HepG2 (cell line): Measurements from ENCODE around the gene NT5C. TPM values are rescaled to one million over a fixed set of nuclear protein-coding genes. Genes with fewer than 3 reads are reported as not detected.

Experiments used
- CHD2 ChIP-seq: IDR thresholded peaks from 2 replicates; pipeline ENCODE4 v1.6.1; 2011; ENCODE audit warnings: low read depth, low read length, improper control_type of control experiment
- DNMT1 ChIP-seq: sonication (generic); formaldehyde crosslinking; IDR thresholded peaks from 2 replicates; pipeline ENCODE4 v1.5.1; 2020; ENCODE audit warnings: mild to moderate bottlenecking, missing genetic modification reagents
- FOXK1 ChIP-seq: sonication (generic); formaldehyde crosslinking; IDR thresholded peaks from 2 replicates; pipeline ENCODE4 v1.4.0; 2020; ENCODE audit warnings: low read depth, missing genetic modification reagents, borderline replicate concordance
- HNF4G ChIP-seq, 2 experiments: sonication (generic) in 1 of 2; formaldehyde crosslinking in 1 of 2; IDR thresholded peaks; 2 replicates each; pipeline versions ENCODE4 v1.4.0 to v1.6.1; 2011 to 2020; ENCODE audit warnings: borderline replicate concordance in 2 of 2, low read depth in 2 of 2, mild to moderate bottlenecking in 2 of 2, low read length in 1 of 2, missing genetic modification reagents in 1 of 2, moderate library complexity in 1 of 2
- HOXA5 ChIP-seq: sonication (generic); formaldehyde crosslinking; IDR thresholded peaks from 2 replicates; pipeline ENCODE4 v1.4.0; 2020; ENCODE audit warnings: missing genetic modification reagents
- JDP2 ChIP-seq: sonication (generic); formaldehyde crosslinking; IDR thresholded peaks from 2 replicates; pipeline ENCODE4 v1.8.1; 2022; ENCODE audit warnings: missing genetic modification reagents, borderline replicate concordance
- MAFG ChIP-seq: sonication (generic); formaldehyde crosslinking; IDR thresholded peaks from 2 replicates; pipeline ENCODE4 v1.5.1; 2020; ENCODE audit warnings: mild to moderate bottlenecking, missing genetic modification reagents
- MAFK ChIP-seq, 2 experiments: IDR thresholded peaks in 1 of 2; conservative IDR thresholded peaks in 1 of 2; 2 replicates each; pipeline ENCODE4 v1.6.1; 2011; ENCODE audit warnings: improper control_type of control experiment in 2 of 2, low read length in 2 of 2
- MIER3 ChIP-seq: IDR thresholded peaks from 2 replicates; pipeline ENCODE4 v1.6.1; 2016; ENCODE audit warnings: missing compliant biosample characterization, borderline replicate concordance
- NFKB2 ChIP-seq: sonication (generic); formaldehyde crosslinking; IDR thresholded peaks from 2 replicates; pipeline ENCODE4 v1.4.0; 2020; ENCODE audit warnings: missing genetic modification reagents, borderline replicate concordance
- NFRKB ChIP-seq: fragments of 450-650 bp; IDR thresholded peaks from 2 replicates; pipeline ENCODE4 v1.6.1; 2017
- SAFB2 ChIP-seq: sonication (generic); formaldehyde crosslinking; IDR thresholded peaks from 2 replicates; pipeline ENCODE4 v1.5.1; 2020; ENCODE audit warnings: missing genetic modification reagents, low read depth, mild to moderate bottlenecking, borderline replicate concordance
- ZMYM2 ChIP-seq: sonication (generic); formaldehyde crosslinking; IDR thresholded peaks from 2 replicates; pipeline ENCODE4 v1.8.0; 2022; ENCODE audit warnings: mild to moderate bottlenecking, missing genetic modification reagents
- ZNF263 ChIP-seq: sonication (generic); formaldehyde crosslinking; IDR thresholded peaks from 2 replicates; pipeline ENCODE4 v1.4.0; 2020; ENCODE audit warnings: missing genetic modification reagents
- ZNF296 ChIP-seq: sonication (generic); formaldehyde crosslinking; conservative IDR thresholded peaks from 2 replicates; pipeline ENCODE4 v1.5.0; 2020; ENCODE audit warnings: mild to moderate bottlenecking, missing genetic modification reagents
- polyA plus RNA-seq, 8 experiments: library from polyadenylated mRNA; depleted of rRNA in 3 of 8; stranded (reverse) in 7 of 8; unstranded in 1 of 8; fragments of >200 nt; fragmentation: Illumina TruSeq in 4 of 8; extraction: Trizol in 4 of 8; gene quantifications; 2 replicates each; pipeline versions ENCODE4 v1.2.1 to v1.2.3, GENCODE V29; 2011 to 2016; ENCODE audit warnings: low read depth in 4 of 8, missing spikeins in 1 of 8, mixed read lengths in 1 of 8; ENCODE audit not compliant: insufficient read depth in 1 of 8
- total RNA-seq, 5 experiments: library from RNA; depleted of rRNA; stranded (reverse); fragments of >200 nt; fragmentation: Illumina TruSeq; extraction: Trizol; gene quantifications; 2 replicates each; pipeline ENCODE4 v1.2.3, GENCODE V29; 2016; ENCODE audit warnings: low read depth in 1 of 5
- TF ChIP-seq, protein P1 (sequence below): IDR thresholded peaks from 2 replicates; pipeline ENCODE4 v1.6.1; 2016; ENCODE audit warnings: mild to moderate bottlenecking, missing biosample characterization, missing genetic modification reagents
- TF ChIP-seq, protein P2 (sequence below): sonication (generic); formaldehyde crosslinking; IDR thresholded peaks from 2 replicates; pipeline ENCODE4 v1.5.1; 2020; ENCODE audit warnings: mild to moderate bottlenecking, missing genetic modification reagents, borderline replicate concordance
- TF ChIP-seq, protein P3 (sequence below): sonication (generic); formaldehyde crosslinking; IDR thresholded peaks from 2 replicates; pipeline ENCODE4 v1.4.0; 2020; ENCODE audit warnings: missing genetic modification reagents
- TF ChIP-seq, protein P4 (sequence below): sonication (generic); formaldehyde crosslinking; IDR thresholded peaks from 2 replicates; pipeline ENCODE4 v1.4.0; 2020; ENCODE audit warnings: missing genetic modification reagents, low read depth, mild to moderate bottlenecking, borderline replicate concordance
- TF ChIP-seq, protein P5 (sequence below): IDR thresholded peaks from 2 replicates; pipeline ENCODE4 v1.6.1; 2012; ENCODE audit warnings: low read depth, low read length, improper control_type of control experiment
- TF ChIP-seq, protein P6 (sequence below): sonication (generic); formaldehyde crosslinking; conservative IDR thresholded peaks from 2 replicates; pipeline ENCODE4 v1.8.1; 2023; ENCODE audit warnings: missing genetic modification reagents

The NT5C gene
- total and polyA plus RNA-seq, 2 of the 13 experiments (the other 11 are each of a cell fraction or from before 2014, with no cell fraction given), result 42.8 to 48.6 TPM

DNA sequence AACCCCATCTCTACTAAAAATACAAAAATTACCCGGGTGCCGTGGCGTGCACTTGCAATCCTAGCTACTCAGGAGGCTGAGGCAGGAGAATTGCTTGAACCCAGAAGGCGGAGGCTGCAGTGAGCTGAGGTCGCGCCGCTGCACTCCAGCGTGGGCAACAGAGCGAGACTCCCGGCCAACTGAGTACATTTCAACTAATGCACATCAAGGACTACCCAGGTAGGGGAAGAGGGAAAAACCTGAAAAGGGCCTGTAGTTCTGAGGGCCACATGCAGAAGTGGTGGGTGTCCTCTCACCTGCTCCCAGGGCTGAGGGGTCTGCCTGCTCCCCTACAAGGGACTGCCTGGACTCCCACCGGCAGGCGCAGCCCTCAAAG is 44.4 kb downstream of the NT5C start (continued):
- TF ChIP-seq FOXK1 (CRISPR knock-in tag), result peak; percentile 6; the same call in 1 of the 2 replicates
- TF ChIP-seq JDP2 (CRISPR knock-in tag), result no peak
- TF ChIP-seq, protein P1, sequence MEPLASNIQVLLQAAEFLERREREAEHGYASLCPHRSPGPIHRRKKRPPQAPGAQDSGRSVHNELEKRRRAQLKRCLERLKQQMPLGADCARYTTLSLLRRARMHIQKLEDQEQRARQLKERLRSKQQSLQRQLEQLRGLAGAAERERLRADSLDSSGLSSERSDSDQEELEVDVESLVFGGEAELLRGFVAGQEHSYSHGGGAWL (CRISPR knock-in tag), result 0 out of 2 replicates have a peak, but pooled peaks have one; percentile 22
- no peak for TF ChIP-seq MIER3 (CRISPR knock-in tag)
- no peak for TF ChIP-seq HOXA5 (CRISPR knock-in tag)
- no peak for TF ChIP-seq CHD2
- TF ChIP-seq HNF4G (IDR thresholded peaks at IDR 0.05; ENCODE audit: borderline replicate concordance, low read depth, low read length), result no peak
- TF ChIP-seq HNF4G (CRISPR knock-in tag; IDR thresholded peaks at IDR 0.05; ENCODE audit: borderline replicate concordance, low read depth), result no peak
- TF ChIP-seq ZNF296 (CRISPR knock-in tag), result no peak
- no peak for TF ChIP-seq DNMT1 (CRISPR knock-in tag)
- TF ChIP-seq, protein P2, sequence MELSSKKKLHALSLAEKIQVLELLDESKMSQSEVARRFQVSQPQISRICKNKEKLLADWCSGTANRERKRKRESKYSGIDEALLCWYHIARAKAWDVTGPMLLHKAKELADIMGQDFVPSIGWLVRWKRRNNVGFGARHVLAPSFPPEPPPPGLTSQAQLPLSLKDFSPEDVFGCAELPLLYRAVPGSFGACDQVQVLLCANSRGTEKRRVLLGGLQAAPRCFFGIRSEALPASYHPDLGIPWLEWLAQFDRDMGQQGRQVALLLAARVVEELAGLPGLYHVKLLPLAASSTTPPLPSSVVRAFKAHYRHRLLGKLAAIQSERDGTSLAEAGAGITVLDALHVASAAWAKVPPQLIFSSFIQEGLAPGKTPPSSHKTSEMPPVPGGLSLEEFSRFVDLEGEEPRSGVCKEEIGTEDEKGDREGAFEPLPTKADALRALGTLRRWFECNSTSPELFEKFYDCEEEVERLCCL (CRISPR knock-in tag), result no peak
- peak; percentile 47; the same call in 1 of the 2 replicates for TF ChIP-seq ZMYM2 (CRISPR knock-in tag)
- TF ChIP-seq, protein P3, sequence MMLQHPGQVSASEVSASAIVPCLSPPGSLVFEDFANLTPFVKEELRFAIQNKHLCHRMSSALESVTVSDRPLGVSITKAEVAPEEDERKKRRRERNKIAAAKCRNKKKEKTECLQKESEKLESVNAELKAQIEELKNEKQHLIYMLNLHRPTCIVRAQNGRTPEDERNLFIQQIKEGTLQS (CRISPR knock-in tag), result no peak
- TF ChIP-seq ZNF263, result no peak
- no peak for TF ChIP-seq MAFG
- TF ChIP-seq SAFB2 (CRISPR knock-in tag), result no peak
- TF ChIP-seq MAFK (conservative IDR thresholded peaks at IDR 0.05 in 1 of 2, IDR thresholded peaks at IDR 0.05 in 1 of 2; ENCODE audit: low read length in 2 of 2), result no peak
- TF ChIP-seq, protein P4, sequence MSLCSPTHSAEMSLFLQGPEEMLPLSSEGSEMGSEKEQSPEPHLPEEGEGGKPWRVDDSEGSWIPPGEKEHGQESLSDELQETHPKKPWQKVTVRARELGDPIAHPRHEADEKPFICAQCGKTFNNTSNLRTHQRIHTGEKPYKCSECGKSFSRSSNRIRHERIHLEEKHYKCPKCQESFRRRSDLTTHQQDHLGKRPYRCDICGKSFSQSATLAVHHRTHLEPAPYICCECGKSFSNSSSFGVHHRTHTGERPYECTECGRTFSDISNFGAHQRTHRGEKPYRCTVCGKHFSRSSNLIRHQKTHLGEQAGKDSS, result peak; percentile 12; the same call in 1 of the 2 replicates
- no peak for TF ChIP-seq NFRKB
- no peak for TF ChIP-seq NFKB2 (CRISPR knock-in tag)
- TF ChIP-seq, protein P5, sequence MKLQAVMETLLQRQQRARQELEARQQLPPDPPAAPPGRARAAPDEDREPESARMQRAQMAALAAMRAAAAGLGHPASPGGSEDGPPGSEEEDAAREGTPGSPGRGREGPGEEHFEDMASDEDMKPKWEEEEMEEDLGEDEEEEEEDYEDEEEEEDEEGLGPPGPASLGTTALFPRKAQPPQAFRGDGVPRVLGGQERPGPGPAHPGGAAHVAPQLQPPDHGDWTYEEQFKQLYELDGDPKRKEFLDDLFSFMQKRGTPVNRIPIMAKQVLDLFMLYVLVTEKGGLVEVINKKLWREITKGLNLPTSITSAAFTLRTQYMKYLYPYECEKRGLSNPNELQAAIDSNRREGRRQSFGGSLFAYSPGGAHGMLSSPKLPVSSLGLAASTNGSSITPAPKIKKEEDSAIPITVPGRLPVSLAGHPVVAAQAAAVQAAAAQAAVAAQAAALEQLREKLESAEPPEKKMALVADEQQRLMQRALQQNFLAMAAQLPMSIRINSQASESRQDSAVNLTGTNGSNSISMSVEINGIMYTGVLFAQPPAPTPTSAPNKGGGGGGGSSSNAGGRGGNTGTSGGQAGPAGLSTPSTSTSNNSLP, result no peak
- TF ChIP-seq, protein P6, sequence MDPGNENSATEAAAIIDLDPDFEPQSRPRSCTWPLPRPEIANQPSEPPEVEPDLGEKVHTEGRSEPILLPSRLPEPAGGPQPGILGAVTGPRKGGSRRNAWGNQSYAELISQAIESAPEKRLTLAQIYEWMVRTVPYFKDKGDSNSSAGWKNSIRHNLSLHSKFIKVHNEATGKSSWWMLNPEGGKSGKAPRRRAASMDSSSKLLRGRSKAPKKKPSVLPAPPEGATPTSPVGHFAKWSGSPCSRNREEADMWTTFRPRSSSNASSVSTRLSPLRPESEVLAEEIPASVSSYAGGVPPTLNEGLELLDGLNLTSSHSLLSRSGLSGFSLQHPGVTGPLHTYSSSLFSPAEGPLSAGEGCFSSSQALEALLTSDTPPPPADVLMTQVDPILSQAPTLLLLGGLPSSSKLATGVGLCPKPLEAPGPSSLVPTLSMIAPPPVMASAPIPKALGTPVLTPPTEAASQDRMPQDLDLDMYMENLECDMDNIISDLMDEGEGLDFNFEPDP (CRISPR knock-in tag), result 0 out of 2 replicates have a peak, but pooled peaks have one; percentile 68
